DOHH2 (cell line): Measurements from ENCODE around the gene NR1I3.

Experiments
- EZH2phosphoT487 ChIP-seq: fragments of 200-600 bp; sonication (generic); IDR thresholded peaks from 2 replicates; pipeline ENCODE4 v1.6.1; 2017; ENCODE audit warnings: borderline replicate concordance, mild to moderate bottlenecking, antibody characterized with exemption, low read length, moderate library complexity, mixed read lengths
- TF ChIP-seq, protein P1 (sequence below): fragments of 200-600 bp; sonication (generic); IDR thresholded peaks from one replicate; pipeline ENCODE4 v1.5.1; 2014; ENCODE audit warnings: antibody characterized with exemption, mild to moderate bottlenecking, low read depth, low read length; ENCODE audit not compliant: poor library complexity, severe bottlenecking

GRCh38 chr1:161220002-161220401, 18.0 kb downstream of the NR1I3 start:
- TF ChIP-seq, protein P1, sequence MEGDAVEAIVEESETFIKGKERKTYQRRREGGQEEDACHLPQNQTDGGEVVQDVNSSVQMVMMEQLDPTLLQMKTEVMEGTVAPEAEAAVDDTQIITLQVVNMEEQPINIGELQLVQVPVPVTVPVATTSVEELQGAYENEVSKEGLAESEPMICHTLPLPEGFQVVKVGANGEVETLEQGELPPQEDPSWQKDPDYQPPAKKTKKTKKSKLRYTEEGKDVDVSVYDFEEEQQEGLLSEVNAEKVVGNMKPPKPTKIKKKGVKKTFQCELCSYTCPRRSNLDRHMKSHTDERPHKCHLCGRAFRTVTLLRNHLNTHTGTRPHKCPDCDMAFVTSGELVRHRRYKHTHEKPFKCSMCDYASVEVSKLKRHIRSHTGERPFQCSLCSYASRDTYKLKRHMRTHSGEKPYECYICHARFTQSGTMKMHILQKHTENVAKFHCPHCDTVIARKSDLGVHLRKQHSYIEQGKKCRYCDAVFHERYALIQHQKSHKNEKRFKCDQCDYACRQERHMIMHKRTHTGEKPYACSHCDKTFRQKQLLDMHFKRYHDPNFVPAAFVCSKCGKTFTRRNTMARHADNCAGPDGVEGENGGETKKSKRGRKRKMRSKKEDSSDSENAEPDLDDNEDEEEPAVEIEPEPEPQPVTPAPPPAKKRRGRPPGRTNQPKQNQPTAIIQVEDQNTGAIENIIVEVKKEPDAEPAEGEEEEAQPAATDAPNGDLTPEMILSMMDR, result no peak
- TF ChIP-seq EZH2phosphoT487, result no peak
